GM19351 (cell line): ENCODE measurements around the gene HTR6.

Experiments
- ATAC-seq: cut with Tn5 transposase; IDR thresholded peaks from one replicate; pipeline ENCODE4 v1.9.1; 2021; ENCODE audit warnings: mild to moderate bottlenecking, moderate library complexity; ENCODE audit not compliant: unreplicated experiment

The HTR6 gene

GRCh38 chr1:19715334-19716203, 50.9 kb downstream of the HTR6 start:
- ATAC-seq, result peak; percentile 58

GRCh38 chr1:19717467-19717866, 52.8 kb downstream of the HTR6 start:
- no peak for ATAC-seq

GRCh38 chr1:19720174-19720573, 55.5 kb downstream of the HTR6 start:
- ATAC-seq, result no peak

GRCh38 chr1:19720973-19721372, 56.3 kb downstream of the HTR6 start:
- no peak for ATAC-seq

- ATAC-seq, result no peak
Measured at GRCh38 chr1:19723874-19724273, 59.2 kb downstream of the HTR6 start.

GRCh38 chr1:19725606-19726005, 60.9 kb downstream of the HTR6 start:
- ATAC-seq, result no peak

GRCh38 chr1:19728413-19729145, 63.9 kb downstream of the HTR6 start:
- ATAC-seq, result no peak

GRCh38 chr1:19730232-19730631, 65.6 kb downstream of the HTR6 start:
- no peak for ATAC-seq
